Keratinocyte (primary cell): Measurements from ENCODE around the gene C2CD5. TPM values are rescaled to one million over a fixed set of nuclear protein-coding genes. Genes with fewer than 3 reads are reported as not detected.
A peak's percentile ranks its signal among the peaks of the same experiment; 100 is the strongest.

Source experiments
- DNase-seq: peaks from one replicate; pipeline ENCODE4 v3.0.0-alpha.2; 2011; ENCODE audit warnings: low read depth, missing footprints, low spot score
- FAIRE-seq: peaks from 2 replicates; lab custom pipeline; 2011; peaks lifted over from hg19 to GRCh38; lab: Jason Lieb, UNC
- H2AFZ ChIP-seq: 2 replicates; pipeline ENCODE4 v1.6.0; 2012; ENCODE audit warnings: low read length, control low read depth, inconsistent platforms; ENCODE audit not compliant: control insufficient read depth
- H3K27ac ChIP-seq: 2 replicates; pipeline ENCODE4 v1.5.1; 2011; ENCODE audit warnings: low read length; ENCODE audit not compliant: control insufficient read depth, insufficient read depth
- H3K27me3 ChIP-seq: 3 replicates; pipeline ENCODE4 v1.6.0; 2011; ENCODE audit warnings: low read length; ENCODE audit not compliant: control insufficient read depth, insufficient read depth; ENCODE audit errors: extremely low read depth
- H3K36me3 ChIP-seq, 2 experiments: 2 replicates in 1 of 2; 3 replicates in 1 of 2; pipeline ENCODE4 v1.5.1; 2011; ENCODE audit warnings: low read length in 2 of 2, mild to moderate bottlenecking in 1 of 2; ENCODE audit not compliant: control insufficient read depth in 2 of 2, insufficient read depth in 2 of 2; ENCODE audit errors: extremely low read depth in 1 of 2
- H3K4me1 ChIP-seq: 3 replicates; pipeline ENCODE4 v1.5.1; 2011; ENCODE audit warnings: low read length; ENCODE audit not compliant: control insufficient read depth, insufficient read depth; ENCODE audit errors: extremely low read depth
- H3K4me2 ChIP-seq: 3 replicates; pipeline ENCODE4 v1.6.0; 2011; ENCODE audit warnings: low read depth, low read length; ENCODE audit not compliant: control insufficient read depth, insufficient read depth; ENCODE audit errors: extremely low read depth
- H3K4me3 ChIP-seq, 3 experiments: fragments of 200-600 bp in 1 of 3; sonication (generic) in 1 of 3; 2 replicates in 2 of 3; 3 replicates in 1 of 3; pipeline ENCODE4 v1.5.1; 2011 to 2016; ENCODE audit warnings: low read length in 3 of 3, mild to moderate bottlenecking in 3 of 3, control low read depth in 2 of 3, inconsistent platforms in 1 of 3, low read depth in 1 of 3, mixed read lengths in 1 of 3, mixed run types in 1 of 3, moderate library complexity in 1 of 3; ENCODE audit not compliant: control insufficient read depth in 2 of 3, insufficient read depth in 2 of 3; ENCODE audit errors: extremely low read depth in 1 of 3
- H3K79me2 ChIP-seq: 2 replicates; pipeline ENCODE4 v1.6.0; 2012; ENCODE audit warnings: low read length; ENCODE audit not compliant: control insufficient read depth, insufficient read depth
- H3K9ac ChIP-seq: 3 replicates; pipeline ENCODE4 v1.6.0; 2011; ENCODE audit warnings: low read length; ENCODE audit not compliant: control insufficient read depth, insufficient read depth; ENCODE audit errors: extremely low read depth
- H3K9me1 ChIP-seq: 3 replicates; pipeline ENCODE4 v1.6.0; 2011; ENCODE audit warnings: low read length; ENCODE audit not compliant: control insufficient read depth, insufficient read depth; ENCODE audit errors: extremely low read depth
- H3K9me3 ChIP-seq: 2 replicates; pipeline ENCODE4 v1.5.1; 2012; ENCODE audit warnings: low read depth, low read length; ENCODE audit not compliant: control insufficient read depth
- H4K20me1 ChIP-seq: 3 replicates; pipeline ENCODE4 v1.6.0; 2011; ENCODE audit warnings: low read length; ENCODE audit not compliant: control insufficient read depth, insufficient read depth; ENCODE audit errors: extremely low read depth
- EZH2 ChIP-seq: IDR thresholded peaks from one replicate; pipeline ENCODE4 v1.6.1; 2012; ENCODE audit warnings: inconsistent platforms, mild to moderate bottlenecking, low read length, moderate library complexity
- dilution Hi-C: fragments of 300-500 bp; cut with MboI; formaldehyde crosslinking; loops from one replicate; pipeline ENCODE4 v1.7.0; 2020; ENCODE audit warnings: low sequenced_read_pairs; ENCODE audit not compliant: extremely low pct_ligation_motif_present
- polyA plus RNA-seq, 5 experiments: library from polyadenylated mRNA; depleted of rRNA in 3 of 5; stranded (reverse) in 3 of 5; stranded (forward) in 1 of 5; unstranded in 1 of 5; fragments of >200 nt; gene quantifications; 1 replicate in 1 of 5; 2 replicates in 3 of 5; 3 replicates in 1 of 5; pipeline versions ENCODE4 v1.2.1 to v1.2.3, GENCODE V29; 2011 to 2012; ENCODE audit warnings: missing spikeins in 2 of 5, low read depth in 1 of 5, low replicate concordance in 1 of 5
- TF ChIP-seq, protein P1 (sequence below), 3 experiments: IDR thresholded peaks in 1 of 3; conservative IDR thresholded peaks in 1 of 3; optimal IDR thresholded peaks in 1 of 3; 2 replicates in 2 of 3; 3 replicates in 1 of 3; pipeline versions ENCODE3 to v1.5.1; 2011; ENCODE audit warnings: low read length in 3 of 3, mild to moderate bottlenecking in 3 of 3, moderate library complexity in 2 of 3, control low read depth in 1 of 3, inconsistent platforms in 1 of 3; ENCODE audit not compliant: insufficient read depth in 2 of 3; ENCODE audit errors: extremely low read depth in 1 of 3

The C2CD5 gene
- polyA plus RNA-seq, 1 donor (not counting 4 experiments of a cell fraction or from before 2014, with no cell fraction given), result 17.7 TPM

DNA sequence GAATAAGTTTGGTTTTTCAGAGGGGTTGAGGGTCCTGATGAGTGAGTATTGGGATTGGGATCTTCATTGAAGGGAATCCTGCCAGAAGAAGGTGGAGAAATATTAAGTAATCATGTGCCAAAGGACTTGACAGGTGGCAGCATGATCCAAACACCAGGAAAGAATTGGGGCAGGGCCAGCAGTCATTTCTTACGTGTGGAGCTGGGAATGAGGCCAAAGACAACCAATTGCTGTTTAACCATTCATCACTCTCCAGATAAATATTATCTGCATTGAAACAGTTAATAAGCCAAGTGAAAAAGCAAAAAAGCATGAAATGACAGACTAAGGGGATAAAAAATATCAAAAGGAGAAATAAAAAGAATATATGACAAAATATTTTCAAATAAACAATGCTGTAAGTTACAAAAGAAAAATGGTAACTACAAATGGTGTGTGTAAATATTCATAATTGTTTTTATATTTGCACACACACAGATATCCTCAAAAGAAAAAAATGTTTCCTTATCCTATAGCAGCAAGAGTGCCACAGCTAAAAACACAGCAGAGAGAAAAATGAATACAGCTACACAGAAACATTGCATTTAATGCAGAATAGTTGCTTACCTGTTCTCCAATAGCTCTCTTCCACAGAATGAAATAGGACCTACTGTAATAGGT is 26.2 kb downstream of the C2CD5 start:
- TF ChIP-seq, protein P1, sequence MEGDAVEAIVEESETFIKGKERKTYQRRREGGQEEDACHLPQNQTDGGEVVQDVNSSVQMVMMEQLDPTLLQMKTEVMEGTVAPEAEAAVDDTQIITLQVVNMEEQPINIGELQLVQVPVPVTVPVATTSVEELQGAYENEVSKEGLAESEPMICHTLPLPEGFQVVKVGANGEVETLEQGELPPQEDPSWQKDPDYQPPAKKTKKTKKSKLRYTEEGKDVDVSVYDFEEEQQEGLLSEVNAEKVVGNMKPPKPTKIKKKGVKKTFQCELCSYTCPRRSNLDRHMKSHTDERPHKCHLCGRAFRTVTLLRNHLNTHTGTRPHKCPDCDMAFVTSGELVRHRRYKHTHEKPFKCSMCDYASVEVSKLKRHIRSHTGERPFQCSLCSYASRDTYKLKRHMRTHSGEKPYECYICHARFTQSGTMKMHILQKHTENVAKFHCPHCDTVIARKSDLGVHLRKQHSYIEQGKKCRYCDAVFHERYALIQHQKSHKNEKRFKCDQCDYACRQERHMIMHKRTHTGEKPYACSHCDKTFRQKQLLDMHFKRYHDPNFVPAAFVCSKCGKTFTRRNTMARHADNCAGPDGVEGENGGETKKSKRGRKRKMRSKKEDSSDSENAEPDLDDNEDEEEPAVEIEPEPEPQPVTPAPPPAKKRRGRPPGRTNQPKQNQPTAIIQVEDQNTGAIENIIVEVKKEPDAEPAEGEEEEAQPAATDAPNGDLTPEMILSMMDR (optimal IDR thresholded peaks at IDR 0.05 in 1 of 3, IDR thresholded peaks at IDR 0.05 in 1 of 3, conservative IDR thresholded peaks at IDR 0.05 in 1 of 3; ENCODE audit: extremely low read depth in 1 of 3, insufficient read depth in 2 of 3, low read length in 3 of 3), result no peak
- TF ChIP-seq EZH2, result no peak
- Histone ChIP-seq H3K27me3 (no peaks in the 10 kb centered on the region), H3K36me3 (no peaks in the 10 kb centered on the region), H3K79me2 (no peaks in the 10 kb centered on the region), H3K27ac (no peak overlapping the region), H3K9ac (no peak overlapping the region), H2AFZ (no peak overlapping the region), H3K4me2 (no peak overlapping the region), H3K4me1 (peaks cover 6% of the 10 kb centered on the region), H3K9me3 (no peaks in the 10 kb centered on the region), H3K9me1 (no peaks in the 10 kb centered on the region), H3K4me3 (no peak overlapping the region), H4K20me1 (no peaks in the 10 kb centered on the region)
- DNase-seq, result peak; percentile 26
- peak; percentile 60 for FAIRE-seq
- dilution Hi-C loops, result no loop called here

DNA sequence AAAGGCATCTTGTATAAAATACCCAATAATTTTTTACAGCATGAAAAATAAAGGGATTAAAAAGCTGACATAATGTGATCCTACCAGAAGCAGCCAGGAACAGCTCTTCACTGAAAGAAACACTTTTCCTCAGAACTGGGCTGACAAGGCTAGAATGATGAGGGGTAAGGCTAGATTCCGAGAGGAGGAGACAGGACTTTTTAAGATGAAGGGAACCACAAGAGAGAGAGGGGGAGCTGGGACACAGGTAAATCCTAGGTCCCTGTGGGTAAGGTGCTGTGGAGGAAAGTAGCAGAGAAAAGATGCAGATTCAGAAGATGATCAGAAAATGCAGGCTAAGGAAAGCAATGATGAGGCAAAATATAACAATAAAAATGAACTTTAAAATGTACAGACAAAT is 29.5 kb downstream of the C2CD5 start:
- Histone ChIP-seq H3K4me2 (no peak overlapping the region), H3K9me1 (no peaks in the 10 kb centered on the region), H4K20me1 (no peaks in the 10 kb centered on the region), H3K27ac (no peak overlapping the region), H3K27me3 (no peaks in the 10 kb centered on the region), H3K9ac (no peak overlapping the region), H3K79me2 (no peaks in the 10 kb centered on the region), H3K4me1 (peaks cover 6% of the 10 kb centered on the region), H3K36me3 (no peaks in the 10 kb centered on the region), H3K9me3 (no peaks in the 10 kb centered on the region), H3K4me3 (no peak overlapping the region), H2AFZ (no peak overlapping the region)
- dilution Hi-C loops, result no loop called here
- no peak for DNase-seq
- no peak for FAIRE-seq
- no peak for TF ChIP-seq EZH2
- TF ChIP-seq, protein P1 (optimal IDR thresholded peaks at IDR 0.05 in 1 of 3, IDR thresholded peaks at IDR 0.05 in 1 of 3, conservative IDR thresholded peaks at IDR 0.05 in 1 of 3; ENCODE audit: extremely low read depth in 1 of 3, insufficient read depth in 2 of 3, low read length in 3 of 3), result no peak
